Nephron progenitor cell (in vitro differentiated cells): ENCODE data around the gene CITED4.

Source experiments
- DNase-seq: peaks from one replicate; pipeline ENCODE4 v3.0.0; 2021
- H3K27ac Mint-ChIP-seq: 2 replicates; pipeline ENCODE4 v1.8.0; 2021; ENCODE audit warnings: mild to moderate bottlenecking, moderate library complexity, mixed read lengths
- H3K27me3 Mint-ChIP-seq: 2 replicates; pipeline ENCODE4 v1.8.0; 2021; ENCODE audit warnings: mild to moderate bottlenecking, low read depth, mixed read lengths; ENCODE audit not compliant: poor library complexity
- H3K36me3 Mint-ChIP-seq: 2 replicates; pipeline ENCODE4 v1.8.0; 2021; ENCODE audit warnings: low read depth, mixed read lengths
- H3K4me1 Mint-ChIP-seq: 2 replicates; pipeline ENCODE4 v1.8.0; 2021; ENCODE audit warnings: mixed read lengths
- H3K4me3 Mint-ChIP-seq: 2 replicates; pipeline ENCODE4 v1.8.0; 2021; ENCODE audit warnings: mild to moderate bottlenecking, moderate library complexity, mixed read lengths
- H3K9me3 Mint-ChIP-seq: 2 replicates; pipeline ENCODE4 v1.8.0; 2021; ENCODE audit warnings: mild to moderate bottlenecking, moderate library complexity, mixed read lengths
- CTCF ChIP-seq: fragments of 200-600 bp; sonication (generic); IDR thresholded peaks from 2 replicates; pipeline ENCODE4 v1.5.0; 2021; ENCODE audit warnings: antibody characterized with exemption

The CITED4 gene

GRCh38 chr1:40838980-40839942 lies 22.9 kb downstream of the CITED4 start:
- peaks cover 5% of the 10 kb centered on the region for H3K36me3 Mint-ChIP-seq
- H3K27ac Mint-ChIP-seq, result peak overlapping the region; percentile 46
- TF ChIP-seq CTCF, result no peak
- H3K4me1 Mint-ChIP-seq, result peaks cover 31% of the 10 kb centered on the region
- peaks cover 7% of the 10 kb centered on the region for H3K27me3 Mint-ChIP-seq
- peaks cover 14% of the 10 kb centered on the region for H3K9me3 Mint-ChIP-seq
- no peak for DNase-seq
- no peak overlapping the region for H3K4me3 Mint-ChIP-seq

GRCh38 chr1:40838045-40838979 lies 23.9 kb downstream of the CITED4 start:
- Mint-ChIP-seq H3K4me1 (peaks cover 25% of the 10 kb centered on the region), H3K4me3 (no peak overlapping the region), H3K36me3 (peaks cover 5% of the 10 kb centered on the region), H3K27ac (no peak overlapping the region), H3K27me3 (peaks cover 7% of the 10 kb centered on the region), H3K9me3 (peaks cover 14% of the 10 kb centered on the region)
- TF ChIP-seq CTCF, result no peak
- DNase-seq, result no peak

- H3K4me1 Mint-ChIP-seq, result peaks cover 25% of the 10 kb centered on the region
- H3K4me3 Mint-ChIP-seq, result no peak overlapping the region
- H3K27ac Mint-ChIP-seq, result no peak overlapping the region
- peaks cover 7% of the 10 kb centered on the region for H3K9me3 Mint-ChIP-seq
- no peak for TF ChIP-seq CTCF
- H3K36me3 Mint-ChIP-seq, result peaks cover 4% of the 10 kb centered on the region
- no peak for DNase-seq
- peaks cover 7% of the 10 kb centered on the region for H3K27me3 Mint-ChIP-seq
Observed at GRCh38 chr1:40837601-40838000, 24.6 kb downstream of the CITED4 start.

- Mint-ChIP-seq H3K9me3 (no peaks in the 10 kb centered on the region), H3K4me1 (peaks cover 22% of the 10 kb centered on the region), H3K27me3 (peaks cover 4% of the 10 kb centered on the region), H3K36me3 (no peaks in the 10 kb centered on the region), H3K4me3 (no peak overlapping the region), H3K27ac (no peak overlapping the region)
- no peak for TF ChIP-seq CTCF
- no peak for DNase-seq
Observed at GRCh38 chr1:40836283-40836682, 25.9 kb downstream of the CITED4 start.

- no peaks in the 10 kb centered on the region for H3K36me3 Mint-ChIP-seq
- TF ChIP-seq CTCF, result no peak
- no peaks in the 10 kb centered on the region for H3K27me3 Mint-ChIP-seq
- no peak overlapping the region for H3K27ac Mint-ChIP-seq
- peaks cover 14% of the 10 kb centered on the region for H3K4me1 Mint-ChIP-seq
- no peak for DNase-seq
- H3K9me3 Mint-ChIP-seq, result no peaks in the 10 kb centered on the region
- no peak overlapping the region for H3K4me3 Mint-ChIP-seq
Observed at GRCh38 chr1:40834968-40835545, 27.1 kb downstream of the CITED4 start.
